HEK293T (cell line): Measurements from ENCODE around the gene PHF11.

Source experiments
- CTCF ChIA-PET: fragments of 350-600 bp; formaldehyde crosslinking; extraction: SDS; loops from one replicate; lab custom pipeline; 2021; ENCODE audit warnings: antibody characterized with exemption, inconsistent platforms; lab: Yijun Ruan, JAX
- POLR2A ChIA-PET: fragments of 350-600 bp; formaldehyde crosslinking; extraction: SDS; loops from one replicate; lab custom pipeline; 2020; ENCODE audit warnings: antibody characterized with exemption, inconsistent platforms; lab: Yijun Ruan, JAX
- DNase-seq: peaks from one replicate; pipeline ENCODE4 v3.0.0; 2012; ENCODE audit warnings: mixed read lengths; ENCODE audit errors: extremely low spot score
- ARNT ChIP-seq: fragments of 450-650 bp; IDR thresholded peaks from 2 replicates; pipeline ENCODE4 v1.6.1; 2017; ENCODE audit warnings: mild to moderate bottlenecking
- BHLHE40 ChIP-seq: fragments of 450-650 bp; IDR thresholded peaks from 2 replicates; pipeline ENCODE4 v1.6.1; 2016; ENCODE audit warnings: mild to moderate bottlenecking, moderate library complexity, borderline replicate concordance
- CTBP1 ChIP-seq: fragments of 450-650 bp; IDR thresholded peaks from 2 replicates; pipeline ENCODE4 v1.6.1; 2016; ENCODE audit warnings: borderline replicate concordance
- ELF4 ChIP-seq: fragments of 450-650 bp; IDR thresholded peaks from 2 replicates; pipeline ENCODE4 v1.6.1; 2017; ENCODE audit warnings: antibody characterized with exemption
- FOXA1 ChIP-seq: fragments of 450-650 bp; IDR thresholded peaks from 2 replicates; pipeline ENCODE4 v1.6.1; 2016; ENCODE audit warnings: mild to moderate bottlenecking
- FOXK2 ChIP-seq: fragments of 450-650 bp; IDR thresholded peaks from 2 replicates; pipeline ENCODE4 v1.6.1; 2016; ENCODE audit warnings: mild to moderate bottlenecking
- FOXM1 ChIP-seq: fragments of 450-650 bp; IDR thresholded peaks from 2 replicates; pipeline ENCODE4 v1.6.1; 2017; ENCODE audit warnings: mild to moderate bottlenecking, borderline replicate concordance
- HDGF ChIP-seq: fragments of 450-650 bp; IDR thresholded peaks from 2 replicates; pipeline ENCODE4 v1.6.1; 2017; ENCODE audit warnings: antibody characterized with exemption, borderline replicate concordance
- L3MBTL2 ChIP-seq: fragments of 450-650 bp; conservative IDR thresholded peaks from 2 replicates; pipeline ENCODE4 v1.6.1; 2016; ENCODE audit warnings: mild to moderate bottlenecking
- LEF1 ChIP-seq: fragments of 450-650 bp; IDR thresholded peaks from 2 replicates; pipeline ENCODE4 v1.6.1; 2017; ENCODE audit warnings: mild to moderate bottlenecking, borderline replicate concordance
- NFRKB ChIP-seq: fragments of 450-650 bp; IDR thresholded peaks from 2 replicates; pipeline ENCODE4 v1.6.1; 2016; ENCODE audit warnings: mild to moderate bottlenecking, moderate library complexity
- PKNOX1 ChIP-seq: fragments of 450-650 bp; IDR thresholded peaks from 2 replicates; pipeline ENCODE4 v1.6.1; 2016
- SP1 ChIP-seq: fragments of 450-650 bp; IDR thresholded peaks from 2 replicates; pipeline ENCODE4 v1.6.1; 2017
- SUZ12 ChIP-seq: fragments of 450-650 bp; IDR thresholded peaks from 2 replicates; pipeline ENCODE4 v1.6.1; 2016; ENCODE audit warnings: mild to moderate bottlenecking
- TARDBP ChIP-seq: fragments of 450-650 bp; IDR thresholded peaks from 2 replicates; pipeline ENCODE4 v1.6.1; 2016
- ZNF384 ChIP-seq: fragments of 450-650 bp; IDR thresholded peaks from 2 replicates; pipeline ENCODE4 v1.6.1; 2016

Gene PHF11

DNA sequence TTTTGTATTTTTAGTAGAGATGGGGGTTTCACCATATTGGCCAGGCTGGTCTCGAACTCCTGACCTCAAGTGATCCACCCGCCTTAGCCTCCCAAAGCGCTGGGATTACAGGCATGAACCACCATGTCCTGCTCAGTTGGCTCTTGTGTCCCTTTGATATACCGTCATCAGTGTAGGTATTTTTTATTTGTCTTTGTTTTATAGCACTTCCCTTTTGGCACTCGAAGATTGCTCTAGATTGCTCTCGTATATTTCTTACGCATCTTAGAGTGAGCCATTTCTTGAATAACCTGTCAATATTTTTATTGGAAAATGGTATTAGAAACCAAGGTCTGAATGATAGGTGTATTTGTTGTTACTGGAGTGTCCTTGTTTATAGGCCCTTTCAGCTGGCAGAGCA lies 42.3 kb upstream of the PHF11 start:
- TF ChIP-seq L3MBTL2 = no peak
- no peak for TF ChIP-seq HDGF
- no peak for TF ChIP-seq FOXA1
- no peak for TF ChIP-seq SP1
- ChIA-PET CTCF (no interaction called here), POLR2A (no interaction called here)
- DNase-seq = no peak

GRCh38 chr13:49454388-49455006 lies 41.3 kb upstream of the PHF11 start:
- ChIA-PET CTCF (no interaction called here), POLR2A (no interaction called here)
- TF ChIP-seq TARDBP = no peak
- TF ChIP-seq PKNOX1 = no peak
- TF ChIP-seq FOXM1 = no peak
- DNase-seq = no peak

- POLR2A ChIA-PET = no interaction called here
- no peak for DNase-seq
- TF ChIP-seq FOXM1 = no peak
- TF ChIP-seq LEF1 = no peak
- TF ChIP-seq ZNF384 = no peak
- TF ChIP-seq BHLHE40 = no peak
- TF ChIP-seq FOXA1 = no peak
- TF ChIP-seq HDGF = no peak
- CTCF ChIA-PET = no interaction called here
These were observed 40.8 kb upstream of the PHF11 start for GRCh38 chr13:49455007-49455398.

DNA sequence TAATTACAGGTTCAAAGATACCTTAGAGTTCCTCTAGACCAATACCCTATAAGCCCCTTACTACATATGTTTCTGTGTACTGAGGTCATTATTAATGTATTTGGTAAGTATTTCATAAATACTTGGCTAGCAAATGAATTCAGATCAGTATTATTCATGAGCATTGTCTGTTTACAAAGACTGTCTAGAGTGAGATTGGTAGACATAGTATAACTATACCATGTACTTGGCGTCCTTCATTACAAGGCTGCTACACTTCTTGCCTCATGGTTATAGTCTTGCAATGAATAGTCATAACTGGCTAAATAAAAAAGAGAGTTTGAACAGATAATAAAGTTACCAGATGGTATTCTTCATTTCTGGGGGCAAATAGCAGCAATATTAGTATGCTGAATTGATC lies 39.6 kb upstream of the PHF11 start:
- no peak for TF ChIP-seq L3MBTL2
- no peak for TF ChIP-seq HDGF
- TF ChIP-seq LEF1 = no peak
- no peak for TF ChIP-seq TARDBP
- no peak for TF ChIP-seq PKNOX1
- no peak for TF ChIP-seq NFRKB
- TF ChIP-seq SUZ12 = no peak
- no peak for TF ChIP-seq FOXM1
- no peak for TF ChIP-seq BHLHE40
- no peak for TF ChIP-seq CTBP1
- no peak for TF ChIP-seq ARNT
- TF ChIP-seq SP1 = no peak
- no peak for TF ChIP-seq ELF4
- no peak for TF ChIP-seq FOXK2
- ChIA-PET POLR2A (no interaction called here), CTCF (no interaction called here)
- no peak for DNase-seq

- ChIA-PET POLR2A (no interaction called here), CTCF (interaction anchor here (0.8 kb wide), 1 partner anchor 19 kb away, joined by 3 read pairs; no protein-coding TSS in a partner anchor)
- DNase-seq = no peak
- TF ChIP-seq BHLHE40 = no peak
- no peak for TF ChIP-seq FOXM1
- TF ChIP-seq HDGF = no peak
- no peak for TF ChIP-seq LEF1
- TF ChIP-seq ZNF384 = no peak
- TF ChIP-seq ARNT = no peak
- TF ChIP-seq TARDBP = no peak
- no peak for TF ChIP-seq PKNOX1
- no peak for TF ChIP-seq L3MBTL2
- TF ChIP-seq FOXA1 = no peak
These were observed 38.5 kb upstream of the PHF11 start for GRCh38 chr13:49457221-49457620.

- TF ChIP-seq BHLHE40 (no peak), NFRKB (no peak), FOXK2 (no peak), TARDBP (no peak), ZNF384 (no peak), CTBP1 (no peak), L3MBTL2 (no peak), SP1 (no peak), ARNT (no peak), LEF1 (no peak), FOXA1 (no peak), FOXM1 (no peak), HDGF (no peak), PKNOX1 (no peak), ELF4 (no peak)
- POLR2A ChIA-PET = no interaction called here
- CTCF ChIA-PET = no interaction called here
- no peak for DNase-seq
These were observed 36.2 kb upstream of the PHF11 start for GRCh38 chr13:49459580-49459979.
